NCI-H524 (cell line): ENCODE results near the gene PHACTR1.

ENCODE experiments used
- DNase-seq, 2 experiments: peaks; one replicate each; lab custom pipeline; 2025; lab: John Stamatoyannopoulos, UW

Gene PHACTR1

GRCh38 chr6:13030396-13030795, 313.8 kb downstream of the PHACTR1 start:
- DNase-seq = no peak

DNA sequence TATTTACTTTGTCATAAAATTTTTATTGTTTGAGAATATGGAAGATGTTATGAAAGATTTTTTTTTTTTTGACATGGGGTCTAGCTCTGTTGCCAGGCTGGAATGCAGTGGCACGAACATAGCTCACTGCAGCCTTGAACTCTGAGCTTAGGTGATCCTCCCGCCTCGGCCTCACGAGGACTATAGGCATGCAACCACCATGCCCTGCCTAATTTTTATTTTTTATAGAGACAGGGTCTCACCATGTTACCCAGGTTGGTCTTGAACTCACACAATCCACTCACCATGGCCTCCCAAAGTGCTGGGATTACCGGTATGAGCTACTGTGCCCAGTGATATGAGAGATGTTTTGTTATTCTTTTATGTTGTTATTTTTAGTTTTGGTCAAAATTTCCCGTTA, 316.0 kb downstream of the PHACTR1 start:
- no peak for DNase-seq

DNA sequence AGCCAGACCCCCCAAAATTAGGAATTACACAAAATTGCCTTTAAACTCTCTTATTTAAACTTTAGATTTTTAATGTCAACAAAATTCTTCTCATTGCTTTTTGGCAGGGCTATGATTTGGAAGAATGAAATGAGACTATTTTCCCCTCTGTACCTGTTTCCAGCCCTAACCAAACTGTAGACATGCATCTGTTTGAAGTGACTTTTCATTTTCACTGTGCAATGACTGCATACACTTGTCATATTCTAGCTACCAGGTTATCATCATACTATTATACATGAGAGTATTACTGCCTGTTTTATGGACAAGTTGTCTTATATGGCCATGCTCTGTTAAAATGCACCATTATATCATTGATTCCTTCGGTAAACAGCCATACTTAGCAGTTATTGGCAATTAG, 316.6 kb downstream of the PHACTR1 start:
- no peak for DNase-seq

GRCh38 chr6:13034316-13034715, 317.7 kb downstream of the PHACTR1 start:
- no peak for DNase-seq

DNA sequence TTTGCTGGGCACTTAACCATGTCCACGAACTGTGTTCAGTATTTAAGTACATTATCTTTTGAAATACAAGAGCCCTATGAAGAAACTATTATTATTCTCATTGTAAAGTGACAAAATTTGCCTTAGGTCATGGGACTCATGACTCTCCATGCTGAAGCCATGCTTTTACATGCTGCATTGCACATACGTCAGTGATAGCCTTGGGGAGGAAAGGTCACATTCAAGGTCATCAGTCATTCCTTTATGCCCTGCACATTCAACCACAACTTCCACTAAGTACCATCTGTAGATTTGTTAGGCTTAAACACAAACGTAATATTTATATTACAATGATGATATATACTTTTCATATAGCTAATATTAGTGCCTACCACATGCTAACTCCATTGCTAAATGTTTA, 319.0 kb downstream of the PHACTR1 start:
- DNase-seq = no peak

- DNase-seq = no peak
These were observed 321.7 kb downstream of the PHACTR1 start for GRCh38 chr6:13038315-13038714.

GRCh38 chr6:13038741-13039190, 322.2 kb downstream of the PHACTR1 start:
- no peak for DNase-seq

- no peak for DNase-seq
These were observed 327.8 kb downstream of the PHACTR1 start for GRCh38 chr6:13044390-13044789.

GRCh38 chr6:13044896-13045295, 328.3 kb downstream of the PHACTR1 start:
- no peak for DNase-seq

DNA sequence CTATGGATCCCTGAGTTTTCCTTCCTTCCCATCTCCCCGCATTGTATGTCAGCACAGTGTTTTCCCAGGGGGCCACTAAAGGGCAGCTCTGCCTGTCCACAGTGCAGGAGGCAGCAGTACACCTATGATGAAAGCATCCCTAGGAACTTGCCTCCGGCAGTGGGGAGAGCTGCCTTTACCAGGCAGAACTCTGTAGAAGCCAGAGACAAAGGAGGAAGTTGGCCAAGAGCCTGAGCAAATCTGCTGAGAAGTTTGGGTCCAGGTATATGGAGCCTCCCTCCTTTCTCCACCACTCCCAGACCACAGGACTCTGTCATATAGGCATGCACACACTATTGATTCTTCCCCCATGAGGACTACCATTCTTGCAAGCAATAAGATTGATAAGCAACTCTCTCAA, 329.1 kb downstream of the PHACTR1 start:
- DNase-seq = no peak

DNA sequence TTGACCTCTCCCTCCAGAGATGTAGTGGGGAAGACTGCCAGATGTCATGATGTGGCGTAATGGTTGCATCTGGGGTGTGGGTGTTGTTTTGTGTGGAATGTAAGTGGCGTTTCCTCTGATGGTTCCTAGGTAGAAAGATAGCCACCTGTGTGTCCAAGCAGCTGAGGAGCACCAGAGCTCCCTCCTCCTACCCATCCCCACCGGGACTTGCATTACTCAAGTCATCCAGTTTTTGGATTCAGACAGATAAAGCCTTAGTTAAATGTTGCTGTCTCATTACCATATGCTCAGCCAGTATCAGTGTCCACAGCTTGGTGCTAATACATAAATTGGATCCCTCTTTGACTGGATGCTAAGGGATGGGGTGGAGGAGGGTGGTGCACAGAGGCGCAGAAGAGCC, 329.5 kb downstream of the PHACTR1 start:
- DNase-seq = no peak

- DNase-seq = no peak
These were observed 331.5 kb downstream of the PHACTR1 start for GRCh38 chr6:13048113-13048512.

DNA sequence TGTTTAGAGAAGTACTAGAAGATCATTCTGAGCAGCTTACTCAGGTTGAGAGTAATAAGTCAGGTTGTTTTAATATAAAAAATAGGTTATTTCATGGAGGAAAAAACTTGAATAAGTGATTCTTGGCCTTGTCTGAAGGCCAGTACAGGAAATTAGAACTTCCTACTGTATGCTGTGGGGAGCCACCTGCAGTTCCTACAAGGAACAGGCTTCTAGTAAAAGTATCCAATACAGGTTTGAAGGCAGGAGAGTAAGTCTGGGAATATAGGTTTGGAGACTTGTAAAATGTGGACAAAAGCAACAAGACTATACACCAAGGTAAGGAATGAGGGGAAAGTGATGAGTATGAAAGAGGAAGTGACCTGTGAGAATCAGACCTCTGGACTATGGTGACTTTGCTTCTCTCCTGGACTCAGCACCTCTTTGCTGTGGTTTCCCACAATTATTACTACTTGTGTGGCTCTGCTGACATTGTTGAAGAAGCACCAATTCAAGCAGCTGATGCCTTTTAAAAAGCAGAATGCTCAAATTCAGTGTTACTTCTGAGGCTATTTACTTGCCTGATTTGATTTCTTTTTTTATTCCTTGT, 333.2 kb downstream of the PHACTR1 start:
- no peak for DNase-seq

DNA sequence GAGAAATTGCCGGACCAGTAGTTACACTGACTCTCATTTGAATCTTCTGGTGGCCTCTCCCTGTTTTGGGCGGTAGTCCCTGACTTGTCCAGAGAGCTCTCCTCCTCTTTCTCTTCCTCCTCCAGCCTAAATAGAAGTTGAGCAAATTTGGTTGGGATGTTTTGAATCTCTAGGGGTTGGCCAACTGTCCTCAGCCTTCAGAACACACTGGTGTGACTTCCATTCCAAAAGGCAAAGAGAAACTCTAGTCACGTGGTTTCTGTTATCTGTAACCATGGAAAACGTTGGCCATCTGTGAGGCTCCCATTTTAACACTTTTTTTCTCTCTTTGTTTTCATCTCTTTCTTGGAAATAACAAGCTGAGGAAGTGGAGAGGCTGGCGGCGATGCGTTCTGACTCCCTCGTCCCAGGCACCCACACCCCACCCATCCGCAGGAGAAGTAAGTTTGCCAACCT, 336.5 kb downstream of the PHACTR1 start:
- no peak for DNase-seq

DNA sequence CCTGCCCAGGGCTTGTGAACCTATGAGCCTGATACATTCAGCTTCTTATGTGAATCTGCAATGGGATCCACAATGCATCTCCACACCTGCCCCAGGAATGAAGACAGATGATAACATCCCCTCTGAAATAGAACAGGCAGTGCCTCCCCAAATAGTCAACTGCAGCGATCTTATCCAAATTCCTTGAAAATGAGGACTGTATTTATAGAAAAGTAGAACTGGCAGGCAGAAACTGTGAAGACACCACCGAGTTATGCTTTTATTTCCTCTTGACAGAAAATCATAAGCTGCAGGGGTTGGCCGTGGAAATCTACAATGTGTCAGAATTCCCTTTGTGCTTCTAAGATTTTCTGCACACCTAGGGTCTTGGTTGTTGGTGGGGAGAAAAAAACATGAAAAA, 341.5 kb downstream of the PHACTR1 start:
- no peak for DNase-seq

DNA sequence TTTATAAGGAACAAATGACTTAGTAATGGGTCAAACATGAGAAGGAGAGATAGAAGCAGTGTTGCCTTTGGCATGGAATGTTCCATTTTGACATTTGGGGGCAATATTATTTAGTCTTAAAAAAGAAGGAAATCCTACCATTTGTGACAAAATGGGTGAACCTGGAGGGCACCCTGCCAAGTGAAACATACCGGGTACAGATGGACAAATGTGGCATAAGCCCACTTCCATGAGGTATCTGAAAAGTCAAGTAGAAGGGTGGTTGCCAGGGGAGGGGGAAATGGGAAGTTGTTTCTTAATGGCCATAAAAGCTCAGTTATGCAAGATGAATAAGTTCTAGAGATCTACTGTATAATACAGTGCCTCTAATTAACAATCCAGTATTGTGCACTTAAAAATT, 342.5 kb downstream of the PHACTR1 start:
- no peak for DNase-seq

GRCh38 chr6:13063300-13063918, 346.8 kb downstream of the PHACTR1 start:
- no peak for DNase-seq

GRCh38 chr6:13065581-13065980, 349.0 kb downstream of the PHACTR1 start:
- no peak for DNase-seq

- peak; percentile 4 to 73 for DNase-seq
These were observed 349.5 kb downstream of the PHACTR1 start for GRCh38 chr6:13066050-13066449.

GRCh38 chr6:13066820-13067219, 350.3 kb downstream of the PHACTR1 start:
- DNase-seq = peak in 1 of 2 experiments; percentile 48

- DNase-seq = no peak
These were observed 352.1 kb downstream of the PHACTR1 start for GRCh38 chr6:13068586-13069210.

DNA sequence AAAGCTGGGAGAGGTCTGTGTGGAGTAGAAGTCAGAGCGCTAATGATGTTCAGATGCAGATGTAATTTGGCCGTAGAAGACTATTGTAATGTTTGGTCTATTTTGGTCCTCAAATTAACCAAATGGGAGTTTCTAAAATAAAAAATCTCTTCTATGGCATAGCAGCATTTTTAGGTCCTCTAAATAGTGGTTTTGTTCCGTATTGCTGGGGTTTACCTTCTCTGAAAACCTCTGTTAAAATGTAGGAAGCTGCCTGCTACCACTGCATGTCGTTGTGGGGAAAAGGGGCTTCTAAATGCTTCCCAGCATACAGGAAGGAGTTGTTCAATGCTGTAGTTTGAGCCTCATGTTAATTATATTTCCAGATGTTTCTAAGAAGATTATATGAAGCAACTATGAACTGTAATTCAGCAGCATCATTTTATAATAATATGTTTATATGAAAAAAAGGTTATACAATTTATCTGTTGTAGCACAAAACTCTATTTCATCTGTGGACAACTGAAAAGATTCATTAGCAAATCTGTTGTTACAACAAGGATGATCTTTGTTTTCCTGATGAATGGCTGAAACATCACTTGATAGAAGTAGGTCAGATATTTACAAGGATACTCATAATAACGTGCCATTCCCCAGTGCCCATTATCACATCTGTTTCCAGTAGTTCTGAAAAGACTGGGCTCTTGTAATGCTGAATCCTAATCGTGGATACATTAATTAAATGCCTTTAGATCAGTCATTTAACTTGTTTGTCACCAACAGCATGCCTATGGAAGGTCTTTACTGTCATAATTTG, 355.2 kb downstream of the PHACTR1 start:
- no peak for DNase-seq
